Suppressor macrophage (primary cell): ENCODE measurements around the gene CADM1.

Source experiments
- DNase-seq, 4 experiments: peaks; one replicate each; pipeline ENCODE4 v3.0.0-alpha.2; 2020 to 2022

Gene CADM1

GRCh38 chr11:115144014-115144413 lies 360.2 kb downstream of the CADM1 start:
- DNase-seq: no peak

DNA sequence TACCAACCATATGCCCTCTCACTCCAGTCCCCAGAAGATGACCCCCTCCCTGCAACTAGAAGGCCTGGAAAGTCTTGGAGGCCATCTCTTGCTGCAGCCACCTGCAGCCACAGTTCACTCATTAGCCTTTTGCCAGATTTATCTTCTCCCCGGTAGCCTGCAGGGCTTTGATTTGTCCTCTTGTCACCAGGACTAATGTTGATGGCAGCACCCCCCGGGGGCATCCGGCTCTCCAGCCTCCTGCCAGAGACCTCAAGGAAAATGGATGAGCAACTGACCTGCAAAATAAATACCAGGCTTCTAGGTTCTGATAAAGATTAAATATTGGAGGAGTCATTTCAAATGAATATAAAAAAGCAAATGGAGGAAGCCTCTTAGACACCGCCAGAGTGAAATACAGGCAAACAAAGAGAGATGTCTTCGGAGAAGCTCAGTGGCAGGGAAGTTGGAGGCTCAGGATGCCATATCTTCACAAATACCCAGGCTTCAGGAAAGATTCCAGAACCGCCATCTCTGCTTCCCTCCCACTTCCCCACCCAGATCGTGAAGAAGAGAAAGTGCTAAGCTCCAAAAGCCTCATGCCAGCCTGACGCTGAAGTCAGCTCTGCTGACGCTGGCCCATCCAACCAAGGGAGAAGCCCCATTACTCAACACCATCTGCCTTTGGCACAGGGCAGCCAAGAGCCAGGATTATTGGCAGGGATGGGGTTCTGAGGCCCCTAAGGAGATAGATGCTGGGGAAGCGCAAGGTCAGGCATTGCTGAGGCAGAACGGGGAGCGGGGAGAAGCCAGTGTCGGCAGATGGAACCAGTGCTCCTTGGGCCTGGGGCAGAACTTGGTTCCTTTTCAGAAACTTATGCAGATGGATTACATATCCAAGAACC lies 362.7 kb downstream of the CADM1 start:
- DNase-seq: no peak

DNA sequence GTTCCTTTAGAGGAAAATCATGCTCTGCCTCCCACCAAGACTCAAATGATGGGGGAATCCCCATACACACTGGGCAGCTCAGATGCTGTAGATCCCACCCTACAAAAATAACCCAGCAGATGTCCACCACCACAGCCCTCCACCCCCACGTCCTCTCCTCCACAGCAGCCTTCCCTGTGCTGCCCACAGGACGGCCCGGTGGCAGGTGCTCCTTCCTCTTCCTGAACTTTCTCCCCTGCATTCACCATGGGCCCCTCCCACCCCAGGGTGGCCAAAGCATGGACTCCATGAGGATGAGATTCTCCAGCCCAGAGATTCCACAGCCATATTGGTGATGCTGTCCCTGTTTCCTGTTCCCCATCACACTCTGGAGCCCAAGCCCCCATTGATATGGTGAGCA lies 368.3 kb downstream of the CADM1 start:
- no peak for DNase-seq

GRCh38 chr11:115134926-115135325 lies 369.3 kb downstream of the CADM1 start:
- DNase-seq: no peak

GRCh38 chr11:115133475-115134209 lies 370.6 kb downstream of the CADM1 start:
- DNase-seq: no peak

- DNase-seq: no peak
Measured at GRCh38 chr11:115132436-115133228, 371.6 kb downstream of the CADM1 start.

- DNase-seq: no peak
Measured at GRCh38 chr11:115129473-115130289, 374.5 kb downstream of the CADM1 start.

DNA sequence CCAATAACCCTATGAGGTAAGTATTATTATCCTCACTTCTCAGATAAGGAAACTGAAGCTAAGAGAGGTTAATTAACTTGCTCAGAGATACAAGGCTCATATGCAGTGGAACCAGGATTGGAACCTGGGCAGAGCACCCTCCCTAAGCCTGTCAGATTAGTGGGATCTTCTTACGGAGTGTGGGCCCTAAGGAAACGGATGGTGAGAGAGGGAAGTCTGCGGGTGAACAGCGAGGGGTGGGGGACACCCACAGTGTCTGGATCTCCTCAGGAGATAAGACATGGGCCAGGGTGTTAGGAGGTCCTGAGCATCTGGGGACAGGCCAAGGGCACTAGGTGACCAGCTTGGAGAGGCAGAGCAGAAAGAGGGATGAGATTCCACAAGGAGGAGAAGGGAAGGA lies 376.0 kb downstream of the CADM1 start:
- no peak for DNase-seq

GRCh38 chr11:115127790-115128189 lies 376.4 kb downstream of the CADM1 start:
- DNase-seq: no peak

DNA sequence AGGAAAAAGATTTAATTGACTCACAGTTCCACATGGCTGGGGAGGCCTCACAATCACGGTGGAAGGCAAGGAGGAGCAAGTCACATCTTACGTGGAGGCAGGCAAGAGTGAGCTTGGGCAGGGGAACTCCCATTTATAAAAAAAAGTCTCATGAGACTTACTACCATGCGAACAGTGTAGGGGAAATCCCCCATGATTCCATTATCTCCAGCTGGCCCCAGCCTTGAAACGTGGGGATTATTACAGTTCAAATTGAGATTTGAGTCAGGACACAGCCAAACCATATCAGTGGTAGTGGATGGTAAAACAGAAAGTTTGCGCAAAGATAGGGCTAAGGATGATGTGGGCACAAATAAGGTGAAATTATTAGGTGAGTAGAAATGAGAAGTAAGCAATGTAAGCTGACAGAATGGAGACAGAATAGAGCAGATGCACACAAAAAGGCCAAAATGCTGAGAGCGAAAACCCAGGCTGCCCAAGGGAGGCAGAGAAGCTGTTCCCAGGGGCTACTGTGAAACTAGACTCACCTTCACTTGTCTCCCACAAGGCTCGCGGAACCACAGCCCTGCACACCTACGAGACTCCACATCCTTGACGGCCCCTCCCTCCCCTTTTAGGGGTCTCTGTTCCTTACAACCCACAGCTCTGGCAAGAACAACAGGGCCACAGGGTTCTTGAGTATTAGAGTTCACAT lies 377.6 kb downstream of the CADM1 start:
- DNase-seq: no peak

DNA sequence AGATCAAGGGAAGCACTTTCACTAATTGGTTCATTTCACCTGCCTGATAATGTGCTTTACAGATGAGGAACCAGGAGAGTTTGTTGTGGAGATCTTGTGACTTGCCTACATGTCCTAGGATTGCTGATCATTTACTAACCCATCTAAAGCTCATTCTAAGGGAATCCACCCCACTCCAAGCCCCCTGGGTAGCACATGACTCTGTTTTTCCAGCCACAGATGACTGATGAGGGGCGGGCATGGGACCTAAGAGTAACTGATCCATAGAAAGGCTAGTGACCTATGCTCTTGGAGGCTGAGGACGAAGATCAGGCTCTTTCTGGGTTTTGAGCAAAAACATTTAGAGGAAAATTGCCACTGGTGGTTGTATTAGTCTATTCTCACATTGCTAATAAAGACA lies 378.1 kb downstream of the CADM1 start:
- no peak for DNase-seq

- DNase-seq: no peak
Measured at GRCh38 chr11:115124786-115125185, 379.4 kb downstream of the CADM1 start.

GRCh38 chr11:115123641-115124040 lies 380.6 kb downstream of the CADM1 start:
- no peak for DNase-seq

- DNase-seq: no peak
Measured at GRCh38 chr11:115122274-115122673, 381.9 kb downstream of the CADM1 start.
